GM19351 (cell line): Measurements from ENCODE around the gene DPF3.
"Not testable (repeated sequence)": the region's sequence is repeated elsewhere in the genome, so short reads cannot be mapped to it uniquely, and the experiment has no call there.

Experiments used
- ATAC-seq: cut with Tn5 transposase; IDR thresholded peaks from one replicate; pipeline ENCODE4 v1.9.1; 2021; ENCODE audit warnings: mild to moderate bottlenecking, moderate library complexity; ENCODE audit not compliant: unreplicated experiment

Gene DPF3

DNA sequence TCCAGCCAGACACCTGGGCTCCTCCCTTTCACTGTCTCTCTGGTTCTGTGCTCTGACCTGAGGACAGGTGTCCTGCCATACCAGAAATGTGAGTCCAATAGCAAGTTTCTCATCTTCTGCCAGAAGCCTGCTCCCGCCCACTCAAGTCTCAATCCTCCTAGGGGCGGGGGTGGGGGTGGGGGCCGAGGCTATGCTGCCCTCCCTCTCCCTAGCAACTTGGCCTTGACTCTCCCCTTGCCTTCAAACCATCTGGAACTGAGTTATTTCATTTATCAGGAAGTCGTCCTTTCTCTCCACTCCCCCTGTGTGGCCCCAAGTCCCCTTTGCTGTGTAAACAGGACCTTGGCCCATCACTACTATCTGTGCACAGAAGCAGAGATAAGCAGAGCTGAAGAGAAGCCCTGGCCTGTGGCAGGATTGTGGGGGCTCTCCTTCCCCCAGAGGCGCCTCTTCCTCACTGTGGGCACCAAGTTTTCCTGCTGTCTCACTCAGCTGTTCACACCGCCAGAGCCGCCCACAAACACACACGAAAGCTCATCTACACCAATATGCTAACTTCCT, 117.1 kb downstream of the DPF3 start:
- ATAC-seq: no peak

DNA sequence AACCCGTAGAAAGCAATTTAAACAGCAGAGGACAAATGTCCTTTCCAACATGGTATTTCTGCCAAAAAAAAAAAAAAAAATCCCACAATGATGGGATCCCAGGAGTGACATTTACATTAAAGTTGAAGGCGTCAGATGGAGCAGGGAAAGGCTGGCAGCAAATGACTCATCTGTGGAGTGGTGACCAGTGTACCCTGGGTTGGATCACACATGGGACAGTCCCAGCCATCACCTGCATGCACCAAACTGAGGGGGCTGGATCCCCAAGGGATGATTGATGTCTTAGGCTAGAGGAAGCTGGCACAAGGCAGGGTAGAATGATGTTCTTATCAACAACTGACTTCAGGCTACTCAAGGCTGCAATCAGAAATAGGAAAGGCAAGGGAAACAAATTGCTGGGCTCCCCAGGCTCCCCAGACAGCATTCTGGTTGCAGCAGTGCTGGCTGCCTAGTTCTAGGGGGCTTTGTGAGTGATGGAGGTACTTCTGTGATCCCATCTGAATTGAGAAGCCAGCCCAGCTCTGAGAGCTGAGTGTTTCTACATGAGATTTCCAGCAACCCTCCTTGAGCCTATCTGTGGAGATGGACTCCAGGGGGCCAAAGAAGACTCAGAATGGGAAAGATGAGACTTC, 117.9 kb downstream of the DPF3 start:
- ATAC-seq: no peak

DNA sequence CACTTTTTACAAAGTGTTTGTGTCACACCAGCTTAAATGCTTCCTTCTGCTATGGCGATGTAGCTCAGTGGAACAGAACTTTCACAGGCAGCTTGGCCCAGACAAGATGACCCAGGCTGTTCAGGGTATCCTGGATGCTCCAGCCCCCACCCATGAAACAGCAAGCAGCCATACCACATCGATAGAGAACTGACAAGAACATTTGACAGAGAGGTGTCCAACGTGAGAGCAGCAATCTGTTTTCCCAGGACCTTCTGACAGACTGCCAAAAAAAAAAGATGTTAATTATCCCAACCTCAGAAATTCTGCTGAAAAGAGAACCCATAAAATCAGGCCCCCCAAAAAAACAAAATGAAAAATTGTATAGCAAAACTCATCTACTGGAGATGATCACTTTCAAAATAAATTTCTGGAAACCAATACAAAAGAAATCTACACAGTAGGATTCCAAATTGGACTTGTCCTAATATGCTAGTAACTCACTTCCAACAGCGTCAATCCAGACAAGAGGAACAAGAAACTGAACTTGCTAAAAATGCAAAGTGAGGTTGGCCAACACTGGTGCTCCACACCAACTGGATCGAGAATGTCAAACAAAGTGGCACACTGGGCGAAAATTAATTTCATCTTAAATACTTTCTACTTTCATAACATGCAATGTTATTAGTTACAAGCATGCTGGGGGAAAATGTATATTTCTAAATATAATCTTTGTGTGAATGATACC, 118.8 kb downstream of the DPF3 start:
- ATAC-seq: no peak

DNA sequence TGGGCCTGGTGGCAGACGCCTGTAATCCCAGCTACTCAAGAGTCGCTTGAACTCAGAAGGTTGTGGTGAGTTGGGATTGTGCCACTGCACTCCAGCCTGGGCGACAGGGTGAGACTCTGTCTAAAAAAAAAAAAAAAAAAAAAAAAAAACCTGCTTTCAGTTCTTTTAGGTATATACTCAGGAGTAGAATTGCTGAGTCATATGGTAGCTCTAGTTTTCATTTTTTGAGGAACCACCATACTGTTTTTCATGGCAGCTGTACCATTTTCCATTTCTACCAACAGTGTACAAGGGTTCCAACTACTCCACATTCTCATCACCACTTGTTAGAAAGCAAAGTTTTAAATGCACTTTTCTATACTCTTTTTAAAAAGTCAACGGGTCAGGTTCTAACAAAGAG, 119.8 kb downstream of the DPF3 start:
- no peak for ATAC-seq

DNA sequence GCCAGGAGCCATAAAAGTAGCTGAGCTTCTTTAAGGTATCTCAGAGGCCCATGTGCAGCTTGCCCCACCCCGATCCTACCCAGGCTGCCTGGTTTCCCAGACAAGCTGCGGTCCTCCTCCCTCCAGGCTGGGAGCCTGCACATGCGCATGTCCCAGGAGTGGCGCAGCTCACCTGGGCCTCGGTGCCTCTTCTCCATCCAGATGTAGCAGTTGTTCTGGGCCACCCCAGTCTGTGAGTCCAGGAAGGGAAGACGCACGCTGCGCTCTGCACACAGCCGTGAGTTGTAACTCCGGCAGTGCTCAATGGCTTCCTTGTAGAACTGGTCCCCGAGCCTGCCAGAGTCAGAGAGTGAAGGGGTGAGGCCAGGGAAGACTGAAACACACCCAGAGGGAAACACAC, 122.3 kb downstream of the DPF3 start:
- ATAC-seq: no peak

DNA sequence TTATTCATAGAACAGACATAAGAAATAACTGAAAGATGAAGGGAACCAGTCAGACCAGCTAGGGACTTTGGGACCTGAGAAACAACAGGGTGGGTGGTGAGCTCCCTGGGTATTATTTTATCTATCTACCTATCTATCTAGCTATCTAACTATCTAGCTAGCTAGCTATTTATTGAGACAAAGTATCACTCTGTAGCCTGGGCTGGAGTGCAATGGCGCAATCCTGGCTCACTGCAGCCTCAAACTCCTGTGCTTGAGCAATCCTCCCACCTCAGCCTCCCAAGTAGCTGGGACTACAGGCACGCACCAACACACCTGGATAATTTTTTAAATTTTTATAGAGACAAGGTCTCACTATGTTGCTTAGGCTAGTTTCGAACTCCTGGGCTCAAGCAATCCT, 127.6 kb downstream of the DPF3 start:
- ATAC-seq: no peak

DNA sequence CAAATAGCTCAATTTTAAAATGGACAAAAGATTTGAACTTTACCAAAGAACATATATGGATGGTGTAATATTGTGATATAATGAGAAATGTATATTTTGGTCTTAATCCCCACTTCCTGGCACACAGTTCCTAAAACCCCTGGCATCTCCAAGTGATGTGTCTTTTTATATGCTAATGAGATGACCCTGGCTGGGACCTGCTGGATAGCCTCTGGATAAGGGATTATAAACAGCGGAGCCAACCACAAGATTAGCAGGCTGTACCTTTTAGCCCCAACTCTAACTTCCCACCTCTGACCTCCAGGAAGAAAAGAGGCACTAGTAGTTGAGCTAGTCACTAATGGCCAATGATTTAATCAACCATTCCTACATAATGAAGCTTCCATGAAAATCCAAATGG, 130.0 kb downstream of the DPF3 start:
- ATAC-seq: no peak

DNA sequence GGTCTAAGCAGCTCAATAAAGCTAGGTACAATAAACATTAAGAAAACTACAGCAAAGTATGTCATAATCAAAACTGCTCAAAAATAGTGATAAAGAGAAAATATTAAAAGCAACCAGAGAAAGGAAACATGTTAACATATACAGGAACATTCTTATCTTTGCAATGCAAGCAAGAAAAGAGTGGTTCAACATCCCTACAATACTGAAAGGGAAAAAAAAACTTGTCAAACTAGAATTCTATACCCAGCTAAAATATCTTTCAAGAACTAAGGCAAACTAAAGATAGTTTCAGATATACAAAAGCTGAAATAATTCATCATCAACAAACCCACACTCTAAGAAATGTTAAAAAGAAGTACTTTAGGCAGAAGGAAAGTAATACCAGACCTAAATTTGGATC, 134.2 kb downstream of the DPF3 start:
- no peak for ATAC-seq

DNA sequence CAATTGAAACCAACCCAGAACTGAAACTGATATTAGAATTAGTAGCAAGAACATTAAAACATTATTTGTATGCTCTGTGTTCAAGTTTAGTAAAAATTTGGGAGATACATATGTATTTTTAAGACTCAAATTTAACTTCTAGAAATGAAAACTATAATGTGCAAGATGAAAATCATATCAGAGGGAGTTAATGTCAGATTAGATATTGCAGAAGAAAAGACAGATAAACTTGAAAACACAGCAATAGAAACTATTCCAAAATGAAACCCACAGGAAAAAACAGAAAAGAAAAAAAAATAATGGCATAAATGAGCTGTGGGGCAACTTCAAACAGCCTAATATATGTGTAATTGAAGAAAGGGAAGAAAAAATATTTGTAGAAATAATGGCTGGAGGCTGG, 134.9 kb downstream of the DPF3 start:
- ATAC-seq: no peak

DNA sequence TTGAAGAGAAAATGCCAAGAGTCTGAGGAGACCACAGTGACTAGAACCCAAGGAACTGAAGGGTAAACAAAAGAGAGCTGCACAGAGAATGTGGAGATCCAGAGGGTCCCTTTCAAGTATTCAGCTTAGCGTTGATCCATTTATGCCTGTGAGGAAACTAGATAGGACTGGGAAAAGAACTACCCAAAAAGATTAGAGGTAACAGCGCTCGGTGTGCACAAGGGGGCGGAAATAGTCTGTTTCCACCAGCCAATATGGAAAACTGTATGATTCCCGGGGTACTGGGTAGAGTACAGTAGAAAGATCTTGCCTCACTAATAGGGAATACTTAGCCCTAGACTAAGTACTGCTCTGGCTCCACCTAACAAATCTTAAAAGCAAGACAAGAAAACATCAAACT, 135.5 kb downstream of the DPF3 start:
- ATAC-seq: no peak

DNA sequence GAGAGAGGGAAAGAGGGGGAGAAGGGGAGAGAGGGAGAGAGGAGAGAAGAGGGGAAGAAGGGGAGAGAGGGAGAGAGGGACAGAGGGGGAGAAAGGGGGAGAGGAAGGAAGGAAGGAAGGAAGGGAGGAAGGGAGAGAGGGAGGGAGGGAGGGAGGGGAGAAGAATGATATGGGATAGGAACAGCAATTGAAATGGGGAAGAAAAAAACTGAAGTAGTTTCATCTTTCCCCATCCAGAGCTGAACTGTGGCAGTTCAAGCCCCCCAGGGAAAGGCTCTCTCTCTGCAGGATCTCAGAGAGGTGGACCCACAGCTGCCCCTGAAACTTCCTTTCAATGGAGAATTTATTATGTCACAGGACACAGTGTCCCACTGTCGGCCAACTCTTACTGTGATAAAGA, 136.9 kb downstream of the DPF3 start:
- ATAC-seq: no peak

DNA sequence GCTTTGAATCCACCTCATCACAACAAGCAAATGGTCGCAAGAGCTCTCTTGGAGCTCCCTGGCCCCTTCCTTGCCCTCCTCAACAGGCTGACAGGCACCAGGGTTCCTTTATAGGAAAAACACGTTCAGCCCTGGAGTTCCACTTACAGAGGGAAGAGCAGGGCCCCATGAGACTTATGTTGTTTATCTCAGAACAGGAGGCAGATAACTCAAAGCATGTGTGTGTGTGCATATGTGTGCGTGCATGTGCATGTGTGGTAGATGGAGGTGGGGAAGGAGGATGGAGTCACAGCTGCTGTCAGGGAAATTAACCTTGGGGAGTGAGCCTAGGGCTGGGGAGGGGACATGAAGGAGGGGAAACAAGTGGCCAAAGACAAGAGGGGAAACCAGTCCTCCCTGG, 138.1 kb downstream of the DPF3 start:
- no peak for ATAC-seq

DNA sequence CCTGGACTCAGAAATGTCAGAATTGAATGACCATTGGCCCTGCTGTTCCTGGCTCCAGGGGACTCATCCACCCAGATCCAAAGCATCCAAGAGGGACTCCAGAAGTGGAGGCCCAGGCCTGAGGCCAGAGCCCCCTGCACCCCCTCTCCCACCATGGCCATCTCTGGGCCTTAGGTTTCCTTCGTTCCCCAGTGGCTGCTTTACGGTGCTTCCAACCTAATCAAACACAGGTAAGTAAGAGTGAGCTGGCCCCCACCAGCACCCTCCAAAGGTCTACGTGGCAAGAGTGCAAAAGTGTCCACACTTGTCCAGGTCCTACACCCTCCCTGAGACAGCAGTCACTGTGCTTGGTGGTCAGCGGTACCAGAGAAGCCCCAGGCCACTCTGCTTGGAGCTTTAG, 139.0 kb downstream of the DPF3 start:
- no peak for ATAC-seq

DNA sequence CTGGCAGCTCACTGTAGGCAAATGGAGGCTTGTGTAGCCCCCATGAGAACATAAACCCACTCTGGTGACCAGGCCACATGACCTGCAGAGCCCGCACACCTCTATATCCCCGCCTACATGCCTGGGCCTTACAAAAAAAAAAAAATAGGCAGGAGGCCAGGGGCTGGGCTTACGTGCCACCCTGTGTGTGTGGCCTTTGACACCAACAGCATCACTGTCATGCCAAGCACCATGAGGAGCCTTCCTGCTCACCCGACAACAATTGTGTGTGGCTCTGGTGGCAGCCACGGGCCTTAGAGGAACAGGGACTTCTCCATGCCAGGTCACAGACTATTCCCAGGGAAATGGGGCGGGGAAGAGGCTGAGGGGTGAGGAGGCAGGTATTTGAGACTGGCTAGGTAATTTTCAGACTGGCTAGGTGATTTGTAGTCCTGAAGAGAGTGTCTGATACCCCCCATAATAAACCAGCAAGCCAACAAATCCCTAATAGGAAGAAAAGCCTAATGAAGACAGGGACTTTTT, 140.0 kb downstream of the DPF3 start:
- ATAC-seq: no peak

DNA sequence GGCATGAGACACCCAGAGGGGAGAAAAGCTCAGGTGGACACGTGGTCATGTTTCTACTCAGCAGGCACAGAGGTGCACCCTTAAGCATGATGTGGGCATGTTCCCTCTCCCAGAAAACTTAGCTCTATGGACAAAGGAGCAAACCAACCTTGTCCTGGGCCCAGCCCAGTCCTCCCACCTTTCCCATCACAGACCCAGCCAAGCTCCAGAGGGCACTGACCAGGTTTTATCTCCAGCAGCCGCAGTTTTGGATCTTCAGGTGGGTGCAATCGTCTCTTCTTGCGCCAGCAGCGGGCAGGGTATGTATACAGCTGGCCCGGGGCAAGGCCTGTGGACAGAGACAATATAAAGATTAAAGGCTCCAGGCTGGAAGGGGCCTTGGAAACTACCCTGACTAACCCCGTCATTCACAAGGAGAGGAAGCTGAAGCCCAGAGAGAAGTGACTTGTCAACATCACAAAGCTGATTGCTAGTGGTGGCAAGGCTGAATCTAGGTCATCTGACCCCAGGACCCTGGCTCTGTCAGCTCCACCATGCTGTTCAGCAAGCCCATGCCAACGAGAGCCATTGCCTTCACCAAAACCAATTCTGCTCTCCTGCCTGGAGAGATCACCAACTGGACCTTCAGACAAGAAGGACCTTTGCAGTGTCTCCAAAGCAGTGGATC, 140.7 kb downstream of the DPF3 start:
- ATAC-seq: no peak

DNA sequence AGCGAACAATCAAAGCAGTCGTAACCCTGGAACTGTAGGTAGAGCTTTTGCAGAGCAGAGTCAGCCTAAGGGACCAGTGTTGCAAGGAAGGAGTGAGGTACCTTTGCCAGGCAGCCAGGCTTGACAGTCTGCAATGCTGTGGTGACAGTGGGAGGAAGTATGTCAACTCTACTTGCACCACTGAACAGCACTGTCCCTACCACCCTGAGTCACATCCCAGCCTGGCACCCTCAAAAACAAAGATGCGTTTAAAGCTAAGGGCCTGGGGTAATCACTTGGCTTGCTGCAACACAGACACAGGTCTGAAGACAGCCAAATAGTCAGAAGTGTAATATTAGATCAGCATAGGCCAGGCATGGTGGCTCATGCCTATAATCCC, 141.9 kb downstream of the DPF3 start:
- ATAC-seq: no peak

DNA sequence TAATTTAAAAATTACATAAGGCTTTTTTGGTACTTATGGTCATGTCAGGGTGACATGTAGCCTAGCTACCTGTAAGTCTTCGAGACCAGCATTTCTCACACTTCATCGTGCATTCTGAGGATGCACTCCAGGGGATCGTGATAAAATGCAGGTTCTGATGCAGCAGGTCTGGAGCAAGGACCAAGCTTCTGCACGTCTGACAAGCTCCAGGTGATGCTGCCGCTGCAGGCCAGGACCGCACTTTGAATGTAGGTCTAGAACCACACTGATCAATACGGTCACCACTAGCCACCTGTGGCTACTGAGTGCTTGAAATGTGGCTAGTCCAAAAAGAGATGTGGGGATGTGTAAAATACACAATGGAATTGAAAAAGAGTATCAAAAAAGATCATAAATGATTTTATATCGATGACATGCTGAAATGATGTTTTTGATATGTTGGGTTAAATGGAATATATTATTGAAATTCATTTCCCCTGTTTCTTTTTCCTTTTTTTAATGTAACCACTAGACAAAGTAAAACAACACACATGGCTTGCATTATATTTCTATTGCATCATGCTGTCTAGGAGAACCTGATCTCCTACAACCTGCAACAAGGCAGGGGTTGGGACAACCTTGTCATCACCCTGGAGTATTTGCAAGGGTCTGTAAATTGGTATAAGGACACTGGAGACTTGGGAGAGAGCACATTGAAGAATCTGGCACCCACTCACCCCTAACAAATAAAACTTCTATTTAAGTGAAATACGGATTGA, 142.4 kb downstream of the DPF3 start:
- no peak for ATAC-seq

DNA sequence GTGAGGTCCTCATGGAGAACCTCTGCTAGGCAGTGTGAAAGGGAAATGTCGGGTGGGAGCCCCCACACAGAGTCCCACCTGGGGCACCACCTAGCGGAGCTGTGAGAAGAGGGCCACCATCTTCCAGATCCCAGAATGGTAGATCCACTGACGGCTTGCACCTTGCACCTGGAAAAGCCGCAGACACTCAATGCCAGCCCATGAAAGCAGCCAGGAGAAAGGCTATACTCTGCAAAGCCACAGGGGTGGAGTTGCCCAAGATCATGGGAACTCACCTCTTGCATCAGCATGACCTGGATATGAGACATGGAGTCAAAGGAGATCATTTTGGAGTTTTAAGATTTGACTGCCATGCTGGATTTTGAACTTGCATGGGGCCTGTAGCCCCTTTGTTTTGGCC, 145.0 kb downstream of the DPF3 start:
- not testable (repeated sequence) for ATAC-seq

DNA sequence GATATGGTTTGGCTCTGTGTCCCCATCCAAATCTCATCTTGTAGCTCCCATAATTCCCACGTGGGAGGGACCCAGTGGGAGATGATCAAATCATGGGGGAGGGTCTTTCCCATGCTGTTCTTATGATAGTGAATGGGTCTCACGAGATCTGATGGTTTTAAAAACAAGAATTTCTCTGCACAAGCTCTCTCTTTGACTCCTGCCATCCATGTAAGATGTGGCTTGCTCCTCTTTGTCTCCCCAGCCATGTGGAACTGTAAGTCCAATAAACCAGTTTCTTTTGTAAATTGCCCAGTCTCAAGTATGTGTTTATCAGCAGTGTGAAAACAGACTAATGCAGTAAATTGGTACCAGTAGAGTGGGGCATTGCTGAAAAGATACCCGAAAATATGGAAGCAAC, 146.2 kb downstream of the DPF3 start:
- ATAC-seq: no peak

DNA sequence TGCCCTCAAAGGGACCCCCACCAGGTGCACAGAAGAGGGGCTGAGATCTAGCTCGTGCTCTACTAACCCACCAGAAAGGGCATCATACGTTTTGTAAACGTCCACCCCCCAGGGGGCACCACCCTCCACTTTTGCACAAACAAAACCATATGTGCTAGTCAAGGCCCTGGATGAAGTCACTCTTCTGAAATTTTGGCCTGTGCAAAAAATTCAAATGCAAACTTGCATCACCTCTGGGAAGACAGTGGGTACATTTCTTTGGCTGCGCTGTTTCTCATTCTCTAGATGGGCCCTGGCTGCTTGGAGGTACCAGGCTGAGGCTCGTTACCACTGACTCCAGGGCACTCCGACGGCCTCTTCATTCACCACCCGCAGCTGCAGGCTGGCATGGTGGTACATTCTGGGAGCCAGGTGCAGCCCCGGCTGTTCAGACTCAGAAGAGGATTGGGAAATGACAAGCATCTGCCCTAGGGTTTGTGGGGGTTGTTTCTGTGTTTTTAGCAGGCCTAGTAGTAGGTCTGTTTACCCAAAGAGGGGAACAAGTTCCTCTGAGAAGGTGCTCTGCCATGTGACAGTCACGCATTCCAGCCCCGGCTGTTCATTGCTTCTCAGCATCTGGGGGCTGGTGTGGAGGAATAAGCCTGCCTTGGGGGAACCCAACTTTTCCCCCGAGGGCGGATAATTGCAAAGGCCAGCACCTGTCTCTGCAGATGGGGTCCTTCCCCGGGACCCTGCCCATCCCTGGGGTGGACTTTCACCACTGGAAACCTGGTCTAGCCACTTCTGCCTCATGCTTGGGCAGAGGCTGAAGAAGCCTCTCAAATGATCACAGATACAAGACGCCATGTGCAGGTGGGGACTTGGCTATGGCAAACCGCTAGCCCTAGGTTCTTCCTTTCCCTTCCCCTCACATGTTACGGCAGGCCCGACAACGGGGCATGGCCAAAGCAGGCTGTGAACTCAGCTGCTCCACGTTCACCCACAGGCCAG, 147.6 kb downstream of the DPF3 start:
- ATAC-seq: no peak
